Astrocyte (in vitro differentiated cells and primary cell): Measurements from ENCODE around the gene PCBP3. TPM values are rescaled to one million over a fixed set of nuclear protein-coding genes. Genes with fewer than 3 reads are reported as not detected.

ENCODE experiments used
- DNase-seq: peaks from one replicate; pipeline ENCODE4 v3.0.0-alpha.2; 2010; ENCODE audit warnings: low read depth
- FAIRE-seq: peaks from 2 replicates; lab custom pipeline; 2011; peaks lifted over from hg19 to GRCh38; lab: Jason Lieb, UNC
- H2AFZ ChIP-seq: 2 replicates; pipeline ENCODE4 v1.6.0; 2012; ENCODE audit warnings: low read depth, low read length, inconsistent platforms
- H3K27ac ChIP-seq: 2 replicates; pipeline ENCODE4 v1.5.1; 2011; ENCODE audit warnings: low read depth, low read length, inconsistent platforms
- H3K27me3 ChIP-seq: 2 replicates; pipeline ENCODE4 v1.6.0; 2011; ENCODE audit warnings: low read length, inconsistent platforms; ENCODE audit not compliant: insufficient read depth
- H3K36me3 ChIP-seq: 2 replicates; pipeline ENCODE4 v1.5.1; 2011; ENCODE audit warnings: low read length, inconsistent platforms; ENCODE audit not compliant: insufficient read depth
- H3K4me1 ChIP-seq: 2 replicates; pipeline ENCODE4 v1.5.1; 2011; ENCODE audit warnings: low read length, inconsistent platforms; ENCODE audit not compliant: insufficient read depth
- H3K4me2 ChIP-seq: 2 replicates; pipeline ENCODE4 v1.6.0; 2012; ENCODE audit warnings: low read length, inconsistent platforms
- H3K4me3 ChIP-seq: 2 replicates; pipeline ENCODE4 v1.5.1; 2011; ENCODE audit warnings: low read depth, mild to moderate bottlenecking, low read length, inconsistent platforms; ENCODE audit not compliant: insufficient read depth
- H3K79me2 ChIP-seq: 2 replicates; pipeline ENCODE4 v1.6.0; 2012; ENCODE audit warnings: mild to moderate bottlenecking, low read length, inconsistent platforms; ENCODE audit not compliant: insufficient read depth
- H3K9ac ChIP-seq: 2 replicates; pipeline ENCODE4 v1.6.0; 2012; ENCODE audit warnings: mild to moderate bottlenecking, low read length, inconsistent platforms
- H3K9me3 ChIP-seq: 2 replicates; pipeline ENCODE4 v1.5.1; 2012; ENCODE audit warnings: low read depth, mild to moderate bottlenecking, low read length, inconsistent platforms; ENCODE audit not compliant: insufficient read depth
- H4K20me1 ChIP-seq: 2 replicates; pipeline ENCODE4 v1.6.0; 2012; ENCODE audit warnings: low read length, inconsistent platforms; ENCODE audit not compliant: insufficient read depth
- H3K27ac Mint-ChIP-seq: one replicate; pipeline ENCODE4 v1.8.0; 2021; ENCODE audit warnings: mild to moderate bottlenecking, mixed read lengths; ENCODE audit not compliant: unreplicated experiment
- H3K27me3 Mint-ChIP-seq: one replicate; pipeline ENCODE4 v1.8.0; 2021; ENCODE audit warnings: low read depth, mixed read lengths; ENCODE audit not compliant: unreplicated experiment
- H3K36me3 Mint-ChIP-seq: one replicate; pipeline ENCODE4 v1.8.0; 2021; ENCODE audit warnings: low read depth, mixed read lengths; ENCODE audit not compliant: unreplicated experiment
- H3K4me1 Mint-ChIP-seq: one replicate; pipeline ENCODE4 v1.8.0; 2021; ENCODE audit warnings: low read depth, mixed read lengths; ENCODE audit not compliant: unreplicated experiment
- H3K4me3 Mint-ChIP-seq: one replicate; pipeline ENCODE4 v1.8.0; 2021; ENCODE audit warnings: mild to moderate bottlenecking, moderate library complexity, mixed read lengths; ENCODE audit not compliant: unreplicated experiment
- H3K9me3 Mint-ChIP-seq: one replicate; pipeline ENCODE4 v1.8.0; 2021; ENCODE audit warnings: mild to moderate bottlenecking, mixed read lengths; ENCODE audit not compliant: unreplicated experiment
- EZH2 ChIP-seq: IDR thresholded peaks from 2 replicates; pipeline ENCODE4 v1.6.1; 2012; ENCODE audit warnings: mild to moderate bottlenecking, low read length, inconsistent platforms; ENCODE audit not compliant: insufficient read depth
- total RNA-seq: library from RNA; stranded (reverse); gene quantifications from 2 replicates; pipeline ENCODE4 v1.2.1, GENCODE V29; 2021
- TF ChIP-seq, protein P1 (sequence below): IDR thresholded peaks from 2 replicates; pipeline ENCODE4 v1.5.1; 2011; ENCODE audit warnings: low read depth, mild to moderate bottlenecking, inconsistent platforms, low read length, moderate library complexity; ENCODE audit not compliant: insufficient read depth

PCBP3 gene
- total RNA-seq, 1 donor from 2014 or later = 1.8 TPM

DNA sequence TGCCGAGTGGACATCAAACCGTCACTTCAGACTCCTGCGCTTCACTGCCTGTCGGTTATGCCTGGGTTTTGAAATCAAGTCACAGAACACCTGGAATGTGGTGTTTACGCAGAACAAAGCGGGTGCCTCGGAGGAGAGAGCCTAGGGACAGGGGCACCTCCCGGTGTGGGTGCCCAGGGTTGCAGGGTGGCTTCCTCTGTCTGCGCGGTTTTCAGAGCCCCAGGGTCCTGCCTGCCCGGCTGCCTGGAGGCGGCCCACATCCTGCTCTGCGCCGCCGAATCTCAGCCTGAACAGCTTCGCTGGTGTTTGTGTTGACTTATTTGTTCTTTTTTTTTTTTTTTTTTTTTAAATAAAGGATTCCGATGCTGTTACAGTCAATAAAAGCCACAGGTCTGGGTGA, 224.6 kb downstream of the PCBP3 start:
- no peak for DNase-seq
- FAIRE-seq = no peak

DNA sequence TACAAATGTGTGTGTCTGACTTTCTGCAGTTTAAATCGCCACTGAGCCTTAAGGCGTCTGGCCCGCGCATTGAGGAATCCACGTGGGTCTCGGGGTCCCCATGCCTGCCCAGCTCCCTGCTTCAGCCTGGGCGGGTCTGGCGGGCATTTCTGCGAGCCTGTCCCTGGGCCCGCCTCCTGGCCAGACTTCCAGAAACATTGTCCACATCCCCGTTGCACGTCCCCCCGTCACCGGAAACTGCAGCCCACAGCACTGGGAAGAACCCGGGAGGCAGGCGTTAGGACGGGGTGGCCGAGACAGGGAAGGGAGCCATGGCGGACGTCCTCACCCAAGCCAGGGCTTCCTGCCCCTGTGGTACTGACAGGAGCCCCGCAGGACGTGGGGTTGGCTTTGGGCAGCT, 225.0 kb downstream of the PCBP3 start:
- H3K27ac Mint-ChIP-seq = no peak overlapping the region
- H3K27me3 ChIP-seq = no peaks in the 10 kb centered on the region
- no peak for DNase-seq
- H3K4me1 Mint-ChIP-seq = peaks cover 15% of the 10 kb centered on the region
- H3K36me3 ChIP-seq = no peaks in the 10 kb centered on the region
- no peak overlapping the region for H3K4me2 ChIP-seq
- H3K9ac ChIP-seq = no peak overlapping the region
- H2AFZ ChIP-seq = no peak overlapping the region
- peaks cover 43% of the 10 kb centered on the region for H3K4me1 ChIP-seq
- no peak overlapping the region for H3K4me3 ChIP-seq
- H3K79me2 ChIP-seq = no peaks in the 10 kb centered on the region
- no peaks in the 10 kb centered on the region for H3K9me3 Mint-ChIP-seq
- H3K36me3 Mint-ChIP-seq = no peaks in the 10 kb centered on the region
- H3K9me3 ChIP-seq = no peaks in the 10 kb centered on the region
- no peak for FAIRE-seq
- TF ChIP-seq EZH2 = no peak
- TF ChIP-seq, protein P1, sequence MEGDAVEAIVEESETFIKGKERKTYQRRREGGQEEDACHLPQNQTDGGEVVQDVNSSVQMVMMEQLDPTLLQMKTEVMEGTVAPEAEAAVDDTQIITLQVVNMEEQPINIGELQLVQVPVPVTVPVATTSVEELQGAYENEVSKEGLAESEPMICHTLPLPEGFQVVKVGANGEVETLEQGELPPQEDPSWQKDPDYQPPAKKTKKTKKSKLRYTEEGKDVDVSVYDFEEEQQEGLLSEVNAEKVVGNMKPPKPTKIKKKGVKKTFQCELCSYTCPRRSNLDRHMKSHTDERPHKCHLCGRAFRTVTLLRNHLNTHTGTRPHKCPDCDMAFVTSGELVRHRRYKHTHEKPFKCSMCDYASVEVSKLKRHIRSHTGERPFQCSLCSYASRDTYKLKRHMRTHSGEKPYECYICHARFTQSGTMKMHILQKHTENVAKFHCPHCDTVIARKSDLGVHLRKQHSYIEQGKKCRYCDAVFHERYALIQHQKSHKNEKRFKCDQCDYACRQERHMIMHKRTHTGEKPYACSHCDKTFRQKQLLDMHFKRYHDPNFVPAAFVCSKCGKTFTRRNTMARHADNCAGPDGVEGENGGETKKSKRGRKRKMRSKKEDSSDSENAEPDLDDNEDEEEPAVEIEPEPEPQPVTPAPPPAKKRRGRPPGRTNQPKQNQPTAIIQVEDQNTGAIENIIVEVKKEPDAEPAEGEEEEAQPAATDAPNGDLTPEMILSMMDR = no peak
- H4K20me1 ChIP-seq = no peaks in the 10 kb centered on the region
- no peak overlapping the region for H3K4me3 Mint-ChIP-seq
- H3K27ac ChIP-seq = no peak overlapping the region
- H3K27me3 Mint-ChIP-seq = peaks cover 20% of the 10 kb centered on the region

More for the DNA sequence above, 224.6 kb downstream of the PCBP3 start:
- no peaks in the 10 kb centered on the region for H3K79me2 ChIP-seq
- peaks cover 43% of the 10 kb centered on the region for H3K4me1 ChIP-seq
- TF ChIP-seq EZH2 = no peak
- TF ChIP-seq, protein P1 = no peak
- H3K4me3 ChIP-seq = no peak overlapping the region
- no peaks in the 10 kb centered on the region for H3K9me3 ChIP-seq
- no peak overlapping the region for H3K4me3 Mint-ChIP-seq
- H3K36me3 Mint-ChIP-seq = no peaks in the 10 kb centered on the region
- H3K9ac ChIP-seq = no peak overlapping the region
- H3K36me3 ChIP-seq = no peaks in the 10 kb centered on the region
- H3K27ac ChIP-seq = no peak overlapping the region
- H3K9me3 Mint-ChIP-seq = no peaks in the 10 kb centered on the region
- H3K27me3 ChIP-seq = no peaks in the 10 kb centered on the region
- peaks cover 19% of the 10 kb centered on the region for H3K27me3 Mint-ChIP-seq
- no peak overlapping the region for H3K4me2 ChIP-seq
- peaks cover 15% of the 10 kb centered on the region for H3K4me1 Mint-ChIP-seq
- no peaks in the 10 kb centered on the region for H4K20me1 ChIP-seq
- no peak overlapping the region for H2AFZ ChIP-seq
- H3K27ac Mint-ChIP-seq = no peak overlapping the region

DNA sequence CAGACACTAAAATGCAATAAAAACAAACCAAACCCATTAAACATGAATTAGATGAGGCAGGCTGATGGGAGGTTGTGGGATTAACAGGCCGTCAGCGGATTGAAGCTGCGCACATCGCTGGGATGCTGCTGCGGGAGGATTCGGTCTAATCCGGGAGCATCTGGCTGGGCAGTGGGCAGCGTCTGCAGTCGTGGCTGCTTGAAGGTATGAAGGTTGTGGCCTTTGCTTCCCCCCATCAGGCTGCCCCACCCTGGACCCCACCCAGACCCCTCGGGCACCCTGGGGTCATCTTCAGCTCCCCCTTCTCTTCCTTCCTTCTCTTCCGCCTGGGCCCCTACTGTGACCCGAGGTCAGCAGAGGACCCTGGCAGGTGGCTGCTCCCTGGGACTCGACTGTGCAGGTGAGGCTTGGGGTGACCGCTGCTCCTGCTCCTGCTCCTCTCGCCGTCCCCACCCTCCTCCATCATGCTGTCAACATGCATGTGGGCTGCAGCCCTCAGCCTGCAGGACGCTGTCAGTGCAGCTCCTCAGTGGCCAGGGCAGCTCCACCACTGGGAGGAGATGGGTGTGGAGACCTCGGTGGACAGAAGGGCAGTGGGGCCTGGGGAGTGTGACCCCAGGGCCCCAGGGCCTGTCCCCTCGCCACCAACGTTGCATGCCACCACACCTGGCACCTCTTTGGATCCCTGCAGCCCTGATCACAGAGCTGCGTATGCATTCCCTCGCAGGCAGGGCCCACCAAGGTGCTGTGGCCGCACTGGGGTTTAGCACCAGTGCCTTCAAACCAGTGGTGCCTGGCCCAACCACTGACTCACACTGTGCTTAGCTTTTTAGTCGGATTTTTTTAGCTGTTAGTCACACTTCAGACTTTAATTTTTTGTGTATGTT, 225.8 kb downstream of the PCBP3 start:
- no peak for TF ChIP-seq EZH2
- TF ChIP-seq, protein P1 = no peak
- Histone ChIP-seq H3K4me1 (peaks cover 38% of the 10 kb centered on the region), H3K9me3 (no peaks in the 10 kb centered on the region), H3K36me3 (no peaks in the 10 kb centered on the region), H3K4me3 (no peak overlapping the region), H2AFZ (no peak overlapping the region), H3K27me3 (no peaks in the 10 kb centered on the region), H4K20me1 (no peaks in the 10 kb centered on the region), H3K4me2 (peak overlapping the region; percentile 57), H3K9ac (no peak overlapping the region), H3K79me2 (no peaks in the 10 kb centered on the region), H3K27ac (no peak overlapping the region)
- Mint-ChIP-seq H3K27ac (no peak overlapping the region), H3K36me3 (no peaks in the 10 kb centered on the region), H3K4me3 (no peak overlapping the region), H3K9me3 (no peaks in the 10 kb centered on the region), H3K27me3 (peaks cover 22% of the 10 kb centered on the region), H3K4me1 (peaks cover 12% of the 10 kb centered on the region)
- FAIRE-seq (no peak), DNase-seq (peak; percentile 75)
